NT2/D1 (cell line): Measurements from ENCODE around the gene CCDC77.

ENCODE experiments used
- YY1 ChIP-seq: IDR thresholded peaks from 2 replicates; pipeline ENCODE4 v1.6.1; 2011; ENCODE audit not compliant: insufficient read length, insufficient read depth
- ZNF274 ChIP-seq: IDR thresholded peaks from 2 replicates; pipeline ENCODE4 v1.6.1; 2011; ENCODE audit warnings: mild to moderate bottlenecking, low read depth, low read length

GRCh38 chr12:454833-455232 lies 53.4 kb downstream of the CCDC77 start:
- TF ChIP-seq YY1 (no peak), ZNF274 (no peak)
